GM12878 (cell line): ENCODE results near the gene MPV17. TPM values are rescaled to one million over a fixed set of nuclear protein-coding genes. Genes with fewer than 3 reads are reported as not detected.

Experiments used
- ATAC-seq: fragments of 200-7000 bp; cut with Tn5 transposase; 3 replicates; pipeline ENCODE4 v1.9.1; 2020; ENCODE audit warnings: mild to moderate bottlenecking, moderate library complexity
- BruUV-seq: library from RNA; stranded (reverse); fragments of 400-500 nt; replicated peaks from 2 replicates; lab custom pipeline; 2021; lab: Mats Ljungman, UMichigan
- CTCF ChIA-PET: fragments of 300-600 bp; sonication (Branson Sonifier 250); formaldehyde crosslinking; extraction: SDS; loops from one replicate; lab custom pipeline; 2021; ENCODE audit warnings: inconsistent platforms; lab: Yijun Ruan, JAX
- POLR2A ChIA-PET: fragments of 350-600 bp; formaldehyde crosslinking; extraction: SDS; loops from one replicate; lab custom pipeline; 2021; ENCODE audit warnings: inconsistent platforms; lab: Charles Lee
- RAD21 ChIA-PET: fragments of 300-600 bp; sonication (Branson Sonifier 250); formaldehyde crosslinking; loops from one replicate; lab custom pipeline; 2023; ENCODE audit warnings: antibody characterized with exemption; ENCODE audit not compliant: unreplicated experiment; lab: Charles Lee
- SMC1A ChIA-PET: fragments of 300-600 bp; sonication (Branson Sonifier 250); formaldehyde crosslinking; loops from one replicate; lab custom pipeline; 2023; ENCODE audit not compliant: unreplicated experiment, uncharacterized antibody; lab: Charles Lee
- DNase-seq: peaks from one replicate; pipeline ENCODE4 v3.0.0-alpha.2; 2011; ENCODE audit warnings: low read depth, low spot score
- FAIRE-seq: peaks from 3 replicates; lab custom pipeline; 2011; peaks lifted over from hg19 to GRCh38; lab: Jason Lieb, UNC
- H2AFZ ChIP-seq: 2 replicates; pipeline ENCODE4 v1.6.0; 2011; ENCODE audit warnings: low read depth, low read length, control low read depth; ENCODE audit not compliant: control insufficient read depth
- H3K27ac ChIP-seq: 2 replicates; pipeline ENCODE4 v1.5.1; 2011; ENCODE audit warnings: control low read depth; ENCODE audit not compliant: control insufficient read depth, insufficient read depth
- H3K27me3 ChIP-seq, 2 experiments: replicated peaks in 1 of 2; 2 replicates each; pipeline versions ENCODE4 v1.6.0 to v1.6.1; 2011; ENCODE audit warnings: low read length in 1 of 2; ENCODE audit not compliant: control insufficient read depth in 2 of 2, insufficient read depth in 2 of 2
- H3K36me3 ChIP-seq, 2 experiments: 2 replicates each; pipeline ENCODE4 v1.5.1; 2011; ENCODE audit warnings: low read length in 1 of 2; ENCODE audit not compliant: control insufficient read depth in 2 of 2, insufficient read depth in 2 of 2
- H3K4me1 ChIP-seq: 2 replicates; pipeline ENCODE4 v1.6.1; 2011; ENCODE audit warnings: mild to moderate bottlenecking, low read length, moderate library complexity, mixed read lengths; ENCODE audit not compliant: control insufficient read depth, insufficient read depth
- H3K4me2 ChIP-seq: 2 replicates; pipeline ENCODE4 v1.6.0; 2011; ENCODE audit warnings: control low read depth; ENCODE audit not compliant: control insufficient read depth, insufficient read depth
- H3K4me3 ChIP-seq: fragments of 200-600 bp; sonication (generic); 2 replicates; pipeline ENCODE4 v1.5.1; 2016
- H3K79me2 ChIP-seq: 2 replicates; pipeline ENCODE4 v1.6.0; 2011; ENCODE audit warnings: low read length; ENCODE audit not compliant: control insufficient read depth, insufficient read depth
- H3K9ac ChIP-seq: 2 replicates; pipeline ENCODE4 v1.8.0; 2011; ENCODE audit warnings: low read length, control low read depth, mixed read lengths; ENCODE audit not compliant: control insufficient read depth, insufficient read depth
- H3K9me3 ChIP-seq: replicated peaks from 3 replicates; pipeline ENCODE4 v1.5.1; 2011; ENCODE audit warnings: mild to moderate bottlenecking, low read length; ENCODE audit not compliant: control insufficient read depth, insufficient read depth
- H4K20me1 ChIP-seq: 2 replicates; pipeline ENCODE4 v1.6.0; 2011; ENCODE audit not compliant: control insufficient read depth, insufficient read depth
- BACH1 ChIP-seq: fragments of 450-650 bp; IDR thresholded peaks from 2 replicates; pipeline ENCODE4 v1.6.1; 2017; ENCODE audit warnings: mild to moderate bottlenecking, borderline replicate concordance
- BCL11A ChIP-seq: IDR thresholded peaks from 2 replicates; pipeline ENCODE4 v1.6.1; 2011; ENCODE audit warnings: low read depth, low read length
- CBX5 ChIP-seq: sonication (generic); IDR thresholded peaks from 2 replicates; pipeline ENCODE4 v1.6.1; 2016; ENCODE audit warnings: low read depth, moderate library complexity, mild to moderate bottlenecking, inconsistent platforms
- CEBPB ChIP-seq, 2 experiments: fragments of 150-350 bp in 1 of 2; IDR thresholded peaks; 2 replicates each; pipeline ENCODE4 v1.6.1; 2012 to 2014; ENCODE audit warnings: low read depth in 2 of 2, low read length in 2 of 2, borderline replicate concordance in 1 of 2, inconsistent platforms in 1 of 2
- CHD4 ChIP-seq: fragments of 200-600 bp; sonication (generic); IDR thresholded peaks from 2 replicates; pipeline ENCODE4 v1.6.1; 2016; ENCODE audit warnings: mild to moderate bottlenecking
- HCFC1 ChIP-seq: fragments of 150-350 bp; IDR thresholded peaks from 2 replicates; pipeline ENCODE4 v1.6.1; 2014; ENCODE audit warnings: low read length
- KAT2A ChIP-seq: conservative IDR thresholded peaks from 2 replicates; pipeline ENCODE4 v1.6.1; 2011; ENCODE audit warnings: low read depth, low read length; ENCODE audit not compliant: control insufficient read depth
- NR2C2 ChIP-seq: IDR thresholded peaks from 2 replicates; pipeline ENCODE4 v1.6.1; 2011; ENCODE audit warnings: borderline replicate concordance, low read depth; ENCODE audit not compliant: control insufficient read depth, insufficient read length
- PKNOX1 ChIP-seq: fragments of 450-650 bp; IDR thresholded peaks from 2 replicates; pipeline ENCODE4 v1.6.1; 2016; ENCODE audit warnings: mild to moderate bottlenecking
- RAD21 ChIP-seq: IDR thresholded peaks from 2 replicates; pipeline ENCODE4 v1.6.1; 2011; ENCODE audit warnings: mild to moderate bottlenecking, low read depth, low read length, moderate library complexity; ENCODE audit not compliant: insufficient read depth
- RBBP5 ChIP-seq: fragments of 200-600 bp; sonication (generic); conservative IDR thresholded peaks from 2 replicates; pipeline ENCODE4 v1.6.1; 2016
- RUNX3 ChIP-seq: IDR thresholded peaks from 2 replicates; pipeline ENCODE4 v1.6.1; 2012; ENCODE audit warnings: low read length, inconsistent platforms
- SMC3 ChIP-seq: IDR thresholded peaks from 2 replicates; pipeline ENCODE4 v1.6.1; 2011; ENCODE audit warnings: low read length, improper control_type of control experiment, borderline replicate concordance
- USF1 ChIP-seq: IDR thresholded peaks from 2 replicates; pipeline ENCODE4 v1.6.1; 2011; ENCODE audit warnings: borderline replicate concordance, low read depth, mild to moderate bottlenecking, moderate library complexity, mixed read lengths, low read length; ENCODE audit not compliant: insufficient read depth; ENCODE audit errors: extremely low read length
- ZZZ3 ChIP-seq: IDR thresholded peaks from 2 replicates; pipeline ENCODE4 v1.6.1; 2011; ENCODE audit warnings: low read depth; ENCODE audit not compliant: control insufficient read depth, insufficient read length
- WGBS: methylation state at CpG from one replicate; pipeline ENCODE4 v1.1.6; 2016; ENCODE audit warnings: low lambda C conversion rate; ENCODE audit not compliant: insufficient replicate concordance, insufficient coverage; ENCODE audit errors: missing lambda C conversion rate; 5-methylcytosine and 5-hydroxymethylcytosine counted together
- in situ Hi-C: fragments of 300-500 bp; cut with MboI; formaldehyde crosslinking; loops from 9 replicates; pipeline ENCODE4 v1.14.3; 2018; ENCODE audit warnings: mixed read lengths
- intact Hi-C: fragments of 100-400 bp; cut with micrococcal nuclease; formaldehyde crosslinking; loops from one replicate; pipeline ENCODE4 v1.14.2; 2022; ENCODE audit not compliant: unreplicated experiment
- polyA plus RNA-seq, 11 experiments: library from polyadenylated mRNA; depleted of rRNA in 4 of 11; unstranded in 6 of 11; stranded (reverse) in 5 of 11; fragments of >200 nt; fragmentation: Nextera tagmentation in 4 of 11; fragmentation: Illumina TruSeq in 1 of 11; extraction: Ambion mirVana in 4 of 11; extraction: Trizol in 1 of 11; gene quantifications; 1 replicate in 1 of 11; 2 replicates in 10 of 11; pipeline versions ENCODE4 v1.2.1 to v1.2.3, GENCODE V29; 2011 to 2016; ENCODE audit warnings: inconsistent platforms in 2 of 11, missing spikeins in 2 of 11, low read depth in 1 of 11
- total RNA-seq, 4 experiments: library from RNA; depleted of rRNA in 3 of 4; stranded (reverse); fragments of >200 nt in 3 of 4; fragmentation: Illumina TruSeq in 1 of 4; extraction: Trizol in 1 of 4; gene quantifications; 2 replicates each; pipeline versions ENCODE4 v1.2.1 to v1.2.3, GENCODE V29; 2013 to 2021

The MPV17 gene
- total and polyA plus RNA-seq, 10 of the 15 experiments (the other 5 are each of a cell fraction or from before 2014, with no cell fraction given), result 63.4 to 143 (median 89.0) TPM

DNA sequence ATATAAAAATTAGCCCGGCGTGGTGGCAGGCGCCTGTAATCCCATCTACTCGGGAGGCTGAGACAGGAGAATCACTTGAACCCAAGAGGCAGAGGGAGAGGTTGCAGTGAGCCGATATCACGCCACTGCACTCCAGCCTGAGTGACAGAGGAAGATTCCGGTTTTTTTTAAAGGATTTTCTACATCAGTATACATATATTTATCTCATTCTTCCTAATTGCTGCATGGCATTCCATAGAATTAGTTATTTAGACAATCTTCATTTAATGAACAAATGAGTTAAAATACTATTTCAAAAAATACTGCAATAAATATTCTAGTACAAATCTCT is 31.7 kb upstream of the MPV17 start (continued):
- TF ChIP-seq ZZZ3, result no peak

- H4K20me1 ChIP-seq, result no peaks in the 10 kb centered on the region
- TF ChIP-seq KAT2A, result no peak
- TF ChIP-seq USF1, result no peak
- no peak for TF ChIP-seq NR2C2
- TF ChIP-seq CBX5, result no peak
- TF ChIP-seq PKNOX1, result no peak
- no peak for TF ChIP-seq BACH1
- no peak for TF ChIP-seq RAD21
- no peak for TF ChIP-seq CEBPB (IDR thresholded peaks at IDR 0.05; ENCODE audit: borderline replicate concordance in 1 of 2, low read depth in 2 of 2, low read length in 2 of 2)
- no peak for TF ChIP-seq HCFC1
- no peak for TF ChIP-seq CHD4
- TF ChIP-seq RUNX3, result no peak
- no peak for TF ChIP-seq SMC3
- TF ChIP-seq RBBP5, result no peak
- no peak for TF ChIP-seq BCL11A
- in situ Hi-C loops, result no loop called here
- WGBS, result 92% methylated on average over 7 of the region's 7 CpGs
- H3K4me2 ChIP-seq, result peak overlapping the region; percentile 34; the same call in 1 of the 2 replicates
- no peak overlapping the region; the same call in 1 of the 2 replicates for H3K4me3 ChIP-seq
- ChIA-PET SMC1A (interaction anchor here (0.7 to 2.6 kb wide), 4 partner anchors 11 to 18 kb away, joined by 3 to 9 read pairs (median 3); partner anchors contain the start of gene EIF2B4), CTCF (interaction anchor here (0.6 to 3.3 kb wide), 8 partner anchors 9 to 329 kb away, joined by 3 to 7 read pairs (median 6); no protein-coding TSS in a partner anchor), RAD21 (interaction anchor here (0.7 kb wide), 3 partner anchors 75 to 93 kb away, joined by 3 to 4 read pairs (median 3); partner anchors contain the start of gene NRBP1), POLR2A (interaction anchor here (0.7 to 1.7 kb wide), 6 partner anchors 11 to 273 kb away, joined by 3 to 5 read pairs (median 4); partner anchors contain the start of genes EIF2B4 and SNX17)
- ATAC-seq (no peak), FAIRE-seq (no peak), DNase-seq (no peak)
- H3K27me3 ChIP-seq, result no peaks in the 10 kb centered on the region
- no peak overlapping the region for H3K27ac ChIP-seq
- no peaks in the 10 kb centered on the region for H3K9me3 ChIP-seq
- no TSS peak for BruUV-seq
- no peak overlapping the region for H2AFZ ChIP-seq
- H3K79me2 ChIP-seq, result peaks cover 72% of the 10 kb centered on the region
- intact Hi-C loops, result loop anchor here (10.0 kb wide), 1 partner anchor 139 kb away; the partner anchor contains the start of genes ATRAID, CAD and SLC5A6
- H3K9ac ChIP-seq, result no peak overlapping the region
- H3K4me1 ChIP-seq, result no peaks in the 10 kb centered on the region; the same call in 1 of the 2 replicates
- H3K36me3 ChIP-seq, result no peaks in the 10 kb centered on the region; a peak in 1 of 4 replicates
Measured at GRCh38 chr2:27353762-27354596, 31.1 kb upstream of the MPV17 start.
